ENCODE measurements around the gene TMEM138. TPM values are rescaled to one million over a fixed set of nuclear protein-coding genes. Genes with fewer than 3 reads are reported as not detected.

Gene TMEM138
- total RNA-seq, 1 donor from 2014 or later, result 16.5 TPM

- DNase-seq (ENCODE audit: low read depth in 2 of 2), result no peak
Measured at GRCh38 chr11:61341706-61342105, 20.5 kb upstream of the TMEM138 start.

- DNase-seq (ENCODE audit: low read depth in 2 of 2), result no peak
Measured at GRCh38 chr11:61342207-61342803, 19.9 kb upstream of the TMEM138 start.

GRCh38 chr11:61343792-61344745 lies 18.1 kb upstream of the TMEM138 start:
- DNase-seq (ENCODE audit: low read depth in 2 of 2), result no peak

GRCh38 chr11:61345170-61345610 lies 17.0 kb upstream of the TMEM138 start:
- no peak for DNase-seq (ENCODE audit: low read depth in 2 of 2)

GRCh38 chr11:61345954-61346843 lies 16.0 kb upstream of the TMEM138 start:
- no peak for DNase-seq (ENCODE audit: low read depth in 2 of 2)

- DNase-seq (ENCODE audit: low read depth in 2 of 2), result peak; percentile 83 to 99
Measured at GRCh38 chr11:61347916-61348461, 14.2 kb upstream of the TMEM138 start.

GRCh38 chr11:61349189-61349751 lies 12.9 kb upstream of the TMEM138 start:
- DNase-seq (ENCODE audit: low read depth in 2 of 2), result peak in 1 of 2 donors; percentile 38

- DNase-seq (ENCODE audit: low read depth in 2 of 2), result no peak
Measured at GRCh38 chr11:61349916-61350315, 12.3 kb upstream of the TMEM138 start.

- DNase-seq (ENCODE audit: low read depth in 2 of 2), result no peak
Measured at GRCh38 chr11:61350336-61350735, 11.8 kb upstream of the TMEM138 start.

GRCh38 chr11:61350803-61351202 lies 11.4 kb upstream of the TMEM138 start:
- no peak for DNase-seq (ENCODE audit: low read depth in 2 of 2)

- no peak for DNase-seq (ENCODE audit: low read depth in 2 of 2)
Measured at GRCh38 chr11:61352038-61352437, 10.1 kb upstream of the TMEM138 start.

- no peak for DNase-seq (ENCODE audit: low read depth in 2 of 2)
Measured at GRCh38 chr11:61353131-61354067, 8.8 kb upstream of the TMEM138 start.

GRCh38 chr11:61354208-61354607 lies 8.0 kb upstream of the TMEM138 start:
- no peak for DNase-seq (ENCODE audit: low read depth in 2 of 2)

- DNase-seq (ENCODE audit: low read depth in 2 of 2), result no peak
Measured at GRCh38 chr11:61356706-61357105, 5.5 kb upstream of the TMEM138 start.

- no peak for DNase-seq (ENCODE audit: low read depth in 2 of 2)
Measured at GRCh38 chr11:61357233-61357893, 4.8 kb upstream of the TMEM138 start.

- DNase-seq (ENCODE audit: low read depth in 2 of 2), result no peak
Measured at GRCh38 chr11:61357894-61358239, 4.3 kb upstream of the TMEM138 start.

- DNase-seq (ENCODE audit: low read depth in 2 of 2), result no peak
Measured at GRCh38 chr11:61358566-61358965, 3.6 kb upstream of the TMEM138 start.

GRCh38 chr11:61359516-61359915 lies 2.7 kb upstream of the TMEM138 start:
- DNase-seq (ENCODE audit: low read depth in 2 of 2), result peak in 1 of 2 donors; percentile 45

GRCh38 chr11:61361237-61361740 lies 885 bp upstream of the TMEM138 start:
- DNase-seq (ENCODE audit: low read depth in 2 of 2), result no peak

Measured in lung microvascular endothelial cell (primary cell).